Measurements from ENCODE around the gene SAMD9L.

The SAMD9L gene

DNA sequence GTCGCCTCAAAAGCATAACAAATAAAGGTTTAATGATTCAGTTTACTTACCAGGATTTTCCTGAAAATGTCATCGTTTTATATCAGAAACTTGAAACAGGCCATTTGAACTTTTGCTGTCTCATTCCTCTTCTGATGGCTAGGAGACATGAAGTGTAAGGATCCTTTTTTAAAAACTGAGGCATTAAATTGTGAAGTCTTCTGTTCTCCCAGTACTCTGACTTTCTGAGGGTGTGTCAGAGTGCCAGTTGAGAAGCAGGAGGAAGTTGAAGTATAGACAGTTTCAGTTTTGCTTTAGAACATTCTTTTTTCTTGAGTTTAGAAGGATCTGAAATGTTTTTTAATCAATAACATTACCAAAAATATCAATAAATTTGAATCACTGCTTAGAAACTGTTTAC lies at the start of gene SAMD9L:
SAMD9L (minus strand) TSS at position 242 of the 400 bp plus-strand sequence. CDS start 12,414 bp downstream, outside the sequence.
- DNase-seq (ENCODE audit: low spot score), result no peak

DNA sequence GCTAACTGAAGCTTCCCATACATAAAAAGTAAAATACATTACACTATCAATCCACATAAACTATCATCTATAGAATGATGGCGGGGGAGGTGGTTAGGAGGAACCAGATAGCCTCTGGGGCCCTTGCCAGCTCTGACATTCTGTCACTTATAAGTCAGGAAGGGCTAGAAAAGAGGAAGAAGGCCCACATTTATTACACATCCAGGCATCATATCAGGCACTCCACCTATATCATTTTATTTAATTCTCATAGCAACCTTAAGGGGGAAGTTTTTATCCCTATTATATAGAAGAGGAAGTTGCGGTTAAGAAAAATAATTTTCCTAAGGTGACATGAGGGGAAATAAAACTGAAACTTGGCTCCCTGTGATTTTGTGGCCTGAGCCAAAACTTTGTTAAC lies 48.2 kb upstream of the SAMD9L start:
- DNase-seq (ENCODE audit: low spot score), result no peak

DNA sequence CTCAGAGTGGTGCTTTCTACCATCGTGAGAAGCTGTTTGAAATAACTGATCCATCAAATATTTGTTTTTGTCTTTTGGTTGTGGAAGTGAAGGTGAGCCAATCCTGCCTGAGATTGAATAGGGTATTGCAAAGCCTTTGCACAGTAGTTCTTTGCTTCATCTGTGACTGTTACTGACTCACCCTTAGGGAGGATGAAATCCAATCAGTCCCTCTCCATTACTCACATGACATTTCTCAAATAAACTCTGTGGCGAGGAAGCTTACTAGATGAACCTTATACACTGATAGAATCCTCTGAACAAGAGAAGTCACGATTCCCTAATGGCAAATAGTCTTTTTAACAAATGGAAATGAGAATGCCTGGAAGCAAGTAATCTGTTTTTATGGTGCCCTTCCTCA lies 46.2 kb upstream of the SAMD9L start:
- no peak for DNase-seq (ENCODE audit: low spot score)

DNA sequence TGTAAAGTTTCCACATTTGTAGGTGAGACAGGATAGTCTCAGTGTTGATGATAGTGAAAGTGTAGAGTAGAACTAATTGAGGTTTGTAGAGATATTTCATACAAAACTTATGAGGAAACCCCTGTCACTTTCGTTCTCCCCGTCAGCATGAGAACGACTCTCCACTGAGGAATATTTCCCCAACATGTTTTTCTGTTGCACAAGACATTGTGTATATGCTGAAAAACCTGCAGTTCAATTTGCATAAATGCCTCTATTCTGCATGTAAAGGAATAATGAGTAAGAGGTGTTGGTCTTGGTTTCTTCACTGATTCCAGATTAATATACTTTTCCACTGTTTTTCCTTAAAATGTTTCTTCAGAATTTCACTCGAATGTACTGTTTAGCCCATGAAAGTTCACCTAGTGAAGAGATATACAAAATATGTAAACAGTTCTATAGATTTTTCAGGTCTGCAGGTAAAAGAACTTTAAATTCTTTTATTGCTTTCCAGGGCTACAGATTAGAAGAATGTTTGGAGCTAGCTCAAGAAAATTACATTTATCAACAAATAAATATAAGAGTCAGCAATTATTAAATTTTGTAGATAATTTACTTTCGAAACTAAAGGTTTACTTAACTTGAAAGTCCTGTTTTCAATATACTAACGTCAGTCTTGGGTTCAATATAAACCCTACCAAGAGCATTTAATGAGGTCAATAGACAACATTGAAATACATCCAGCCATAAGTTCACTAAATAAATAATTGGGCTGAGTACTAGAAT lies 40.9 kb upstream of the SAMD9L start:
- DNase-seq (ENCODE audit: low spot score), result no peak

DNA sequence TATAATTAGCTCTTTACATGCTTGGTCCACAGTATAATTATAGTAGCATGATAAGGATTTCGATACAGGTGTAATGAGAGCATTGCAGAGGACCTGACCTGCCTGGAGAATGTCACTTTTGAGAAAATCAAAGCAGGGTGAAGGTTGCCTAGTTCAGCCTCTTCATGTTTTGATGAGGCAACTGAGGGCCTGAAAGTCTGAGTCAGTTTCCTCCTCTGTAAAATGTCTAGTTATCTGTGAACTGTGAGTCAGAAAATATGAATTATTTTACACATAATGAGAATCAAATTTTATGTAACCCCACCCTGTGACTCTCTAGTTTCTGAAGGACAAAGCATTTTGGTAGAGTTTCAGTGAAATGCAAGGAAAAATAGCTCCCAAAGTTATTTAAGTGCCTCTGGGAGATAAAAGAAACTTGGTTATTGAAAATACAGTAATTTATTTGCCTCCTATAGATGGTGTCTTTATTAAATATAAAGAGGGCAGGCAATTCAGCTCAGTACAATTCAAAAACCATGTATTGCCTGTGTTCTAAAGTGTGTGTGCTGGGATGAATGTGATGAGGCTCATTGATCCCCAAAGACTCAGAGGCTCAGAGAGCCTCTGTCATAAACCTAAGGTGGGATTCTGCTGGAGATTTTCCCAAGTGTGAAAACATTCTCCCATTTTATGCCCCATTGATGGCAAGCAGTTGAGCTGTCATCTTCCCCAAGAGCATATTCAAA lies 37.3 kb upstream of the SAMD9L start:
- DNase-seq (ENCODE audit: low spot score), result no peak

DNA sequence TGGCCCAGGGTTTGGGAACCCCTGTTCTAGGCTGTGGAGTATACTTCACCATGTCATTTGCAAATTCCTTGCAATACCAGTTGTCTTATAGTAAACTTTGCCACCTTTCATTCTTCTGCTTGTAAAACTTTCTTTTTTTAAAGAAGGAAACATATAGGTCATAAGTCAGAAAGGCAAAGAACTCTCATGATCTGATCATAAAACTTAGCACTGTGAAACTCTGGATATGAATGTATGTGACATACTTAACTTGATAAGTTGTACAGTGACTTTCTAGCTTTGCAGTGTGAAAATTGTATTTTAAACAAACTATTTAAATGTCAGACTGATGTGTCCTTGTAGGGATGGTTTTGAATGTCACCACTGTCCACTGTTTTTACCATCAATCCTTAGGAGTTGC lies 31.0 kb upstream of the SAMD9L start:
- DNase-seq (ENCODE audit: low spot score), result no peak

DNA sequence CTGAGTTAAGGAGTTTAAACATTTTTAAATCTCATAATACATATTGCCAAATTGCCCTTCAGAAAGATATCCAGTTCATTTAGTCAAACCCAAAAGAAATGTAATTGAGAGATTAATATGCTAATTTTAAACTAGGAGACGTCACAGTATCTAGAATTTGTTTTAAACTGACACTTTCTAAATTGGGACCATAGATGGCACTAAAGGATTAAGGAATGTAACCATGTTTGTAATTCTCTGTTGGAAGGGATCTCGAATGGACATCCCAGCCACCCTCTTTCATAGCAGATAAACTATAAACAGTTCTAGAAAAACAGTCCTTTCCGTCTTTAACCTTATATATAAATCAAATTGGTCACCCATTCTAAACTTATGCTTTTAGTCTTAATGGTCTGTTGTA lies 30.0 kb upstream of the SAMD9L start:
- DNase-seq (ENCODE audit: low spot score), result no peak

DNA sequence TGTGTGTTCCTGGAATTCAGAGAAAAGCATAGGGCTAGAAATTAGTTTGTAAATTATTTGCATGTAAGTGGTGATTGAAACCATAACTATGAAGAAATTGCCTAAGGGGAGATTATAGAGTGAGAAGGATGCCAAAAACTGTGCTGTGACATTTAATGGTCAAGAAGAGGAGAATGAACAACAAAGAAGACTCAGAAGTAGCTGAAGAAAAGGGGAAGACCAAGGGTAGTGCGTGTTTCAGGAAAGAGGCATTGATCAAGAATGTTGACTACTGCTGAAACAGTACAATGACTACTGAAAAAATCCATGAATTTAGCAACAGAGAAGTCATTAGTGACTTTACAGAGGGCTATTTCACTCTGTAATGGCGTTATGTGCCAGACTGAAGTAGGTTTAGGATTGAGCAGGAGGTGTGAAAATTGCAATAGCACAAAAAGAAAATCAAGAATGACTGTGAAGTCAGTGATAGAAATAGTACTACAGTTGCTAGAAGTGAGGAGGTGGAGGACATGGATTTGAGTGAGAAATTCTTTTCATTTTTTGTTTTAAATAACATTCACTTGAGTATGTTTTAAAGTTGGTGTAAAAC lies 28.9 kb upstream of the SAMD9L start:
- DNase-seq (ENCODE audit: low spot score), result no peak

DNA sequence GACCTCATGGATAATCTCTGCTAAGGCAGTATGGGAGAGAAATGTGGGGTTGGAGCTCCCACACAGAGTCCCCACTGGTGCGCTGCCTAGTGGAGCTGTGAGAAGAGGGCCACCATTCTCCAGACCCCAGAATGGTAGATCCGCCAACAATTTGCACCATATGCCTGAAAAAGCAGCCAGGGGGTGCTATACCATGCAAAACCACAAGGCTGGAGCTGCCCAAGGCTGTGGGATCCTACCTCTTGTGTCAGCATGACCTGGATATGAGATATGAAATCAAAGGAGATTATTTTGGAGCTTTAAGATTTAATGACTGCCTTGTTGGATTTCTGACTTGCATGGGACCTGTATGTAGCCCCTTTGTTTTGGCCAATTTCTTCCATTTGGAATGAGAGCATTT lies 27.0 kb upstream of the SAMD9L start:
- DNase-seq (ENCODE audit: low spot score), result no peak

DNA sequence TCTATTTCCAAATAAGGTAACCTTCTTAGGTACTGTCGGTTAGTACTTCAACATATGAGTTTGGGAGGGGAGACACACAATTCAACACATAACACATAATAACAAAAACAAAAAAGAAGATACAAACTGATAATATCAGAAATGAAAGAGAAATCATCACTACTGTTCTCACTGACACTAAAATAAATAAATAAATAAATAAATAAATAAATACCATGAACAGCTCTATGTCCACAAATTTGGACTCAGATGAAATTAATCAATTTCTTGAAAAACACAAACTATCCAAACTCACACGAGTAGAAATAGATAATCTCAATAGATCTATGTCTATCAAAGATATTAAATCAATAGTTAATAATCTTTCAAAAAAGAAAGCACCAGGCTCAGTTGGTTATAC lies 24.5 kb upstream of the SAMD9L start:
- DNase-seq (ENCODE audit: low spot score), result no peak

DNA sequence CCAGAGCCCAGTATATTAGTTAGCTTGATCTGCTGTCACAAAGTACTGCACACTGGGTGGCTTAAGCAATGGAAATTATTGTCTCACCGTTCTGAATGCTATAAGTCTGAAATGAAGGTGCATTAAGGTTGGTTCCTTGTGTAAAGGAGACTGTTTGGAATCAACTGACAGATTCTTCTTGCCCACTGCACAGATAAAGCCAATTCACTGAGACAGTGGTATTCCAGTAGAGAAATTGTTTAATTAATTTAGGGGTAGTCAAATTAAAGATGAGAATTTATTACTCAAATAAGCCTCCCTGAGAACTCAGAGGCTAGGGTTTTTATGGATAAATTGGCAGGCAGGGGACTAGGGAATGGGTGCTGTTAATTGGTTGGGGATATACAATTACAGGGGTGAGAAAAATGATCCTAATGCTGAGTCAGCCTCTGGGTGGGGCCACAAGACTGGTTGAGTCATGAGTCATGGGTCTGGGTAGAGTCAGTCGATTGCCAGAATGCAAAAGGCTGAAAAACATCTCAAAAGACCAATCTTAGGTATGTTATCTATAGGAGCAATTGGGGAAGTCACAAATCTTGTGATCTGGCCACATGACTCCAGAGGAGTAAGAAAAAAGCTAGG lies 23.5 kb upstream of the SAMD9L start:
- no peak for DNase-seq (ENCODE audit: low spot score)

DNA sequence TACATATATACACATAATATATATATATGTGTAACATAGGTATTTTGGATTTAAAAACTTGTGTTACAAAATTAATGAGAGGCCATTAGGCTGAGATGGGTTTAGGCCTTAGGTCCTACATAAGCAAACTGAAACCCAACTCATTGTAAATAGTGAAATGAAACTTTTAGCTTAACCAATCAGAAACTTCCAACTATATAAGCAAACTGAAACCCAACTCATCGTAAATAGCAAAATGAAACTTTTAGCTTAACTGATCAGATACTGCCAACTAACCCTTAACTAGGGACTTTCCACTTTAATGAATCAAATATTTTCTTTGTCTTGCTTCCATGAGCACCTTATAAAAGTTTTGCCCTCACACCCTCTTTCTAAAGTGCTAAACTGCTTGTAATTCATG lies 17.3 kb upstream of the SAMD9L start:
- DNase-seq (ENCODE audit: low spot score), result no peak

DNA sequence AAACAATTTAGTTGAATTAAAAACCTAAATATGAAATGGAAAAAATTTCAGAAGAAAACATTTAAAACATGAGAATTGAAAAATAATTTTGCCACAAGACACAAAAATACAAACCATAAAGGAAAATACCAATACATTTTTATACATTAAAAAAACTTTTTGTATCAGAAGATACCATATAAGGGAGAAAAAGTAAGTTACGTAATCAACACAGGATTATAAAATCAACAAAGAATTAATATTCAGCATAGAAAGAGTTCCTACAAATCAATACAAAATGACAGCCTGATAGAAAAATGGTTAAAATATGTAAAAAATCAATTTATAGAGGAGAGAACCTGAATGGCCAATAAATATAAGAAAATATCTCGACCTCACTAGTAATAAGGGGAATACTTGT lies 16.6 kb upstream of the SAMD9L start:
- no peak for DNase-seq (ENCODE audit: low spot score)

DNA sequence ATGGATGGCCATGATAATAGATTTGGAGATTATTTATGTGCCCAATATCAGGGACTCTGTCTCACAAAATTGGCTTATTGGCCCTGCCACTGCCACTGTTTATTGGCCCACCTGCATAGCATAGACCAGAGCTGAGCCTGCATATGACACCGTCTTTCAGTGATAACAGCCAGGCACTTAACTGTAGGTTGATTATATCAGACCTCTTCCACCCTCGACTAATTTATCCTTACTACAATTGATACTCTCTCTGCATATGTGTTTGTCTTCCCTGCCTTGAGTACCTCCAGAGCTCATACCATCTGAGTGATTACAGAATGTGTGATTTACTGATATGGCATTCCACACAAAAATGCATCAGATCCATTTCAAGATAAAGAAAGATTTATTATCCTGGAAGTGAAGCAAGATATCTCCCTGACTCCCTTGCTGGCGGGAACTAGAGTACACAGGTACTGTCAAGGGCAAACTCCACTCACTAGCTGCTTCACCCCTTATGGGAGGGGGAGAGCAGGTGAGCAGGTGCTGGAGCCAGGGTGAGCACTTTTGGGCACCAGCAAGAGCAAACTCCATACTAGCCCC lies 13.1 kb upstream of the SAMD9L start:
- DNase-seq (ENCODE audit: low spot score), result no peak

DNA sequence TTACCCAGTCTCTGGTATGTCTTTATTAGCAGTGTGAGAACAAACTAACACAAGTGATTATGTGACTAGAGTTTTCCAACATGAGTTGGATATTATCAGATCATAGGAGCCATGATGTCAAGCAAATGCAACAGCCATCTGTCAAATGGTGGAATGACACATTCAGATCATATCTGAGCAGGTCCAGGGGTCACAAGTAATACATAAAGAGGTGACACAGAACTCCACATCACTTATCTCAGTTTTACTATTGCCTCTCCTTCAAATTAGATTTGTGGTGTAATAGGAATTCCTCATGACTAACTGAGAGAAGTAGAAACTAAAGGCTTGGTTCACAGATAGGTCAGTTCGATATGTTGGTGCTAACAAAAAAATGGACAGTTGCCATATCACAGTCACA lies 12.2 kb upstream of the SAMD9L start:
- no peak for DNase-seq (ENCODE audit: low spot score)

DNA sequence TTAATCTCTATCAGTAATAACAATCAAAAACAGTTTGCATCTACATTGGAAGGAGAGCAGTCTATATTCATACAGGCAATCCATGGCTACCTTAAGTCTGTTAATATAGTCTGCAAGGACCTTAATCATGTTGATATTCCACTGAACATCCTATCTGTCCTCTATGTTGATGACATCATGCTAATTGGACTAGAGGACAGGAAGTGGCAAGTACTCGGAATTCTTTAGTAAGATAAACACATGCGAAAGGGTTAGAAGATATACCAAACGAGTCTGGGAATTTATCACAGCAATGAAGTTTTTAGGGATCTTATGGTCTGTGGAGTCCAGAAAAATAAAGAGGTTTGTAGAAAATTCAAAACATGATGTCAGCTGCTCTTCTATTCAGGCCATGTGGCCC lies 11.3 kb upstream of the SAMD9L start:
- no peak for DNase-seq (ENCODE audit: low spot score)

DNA sequence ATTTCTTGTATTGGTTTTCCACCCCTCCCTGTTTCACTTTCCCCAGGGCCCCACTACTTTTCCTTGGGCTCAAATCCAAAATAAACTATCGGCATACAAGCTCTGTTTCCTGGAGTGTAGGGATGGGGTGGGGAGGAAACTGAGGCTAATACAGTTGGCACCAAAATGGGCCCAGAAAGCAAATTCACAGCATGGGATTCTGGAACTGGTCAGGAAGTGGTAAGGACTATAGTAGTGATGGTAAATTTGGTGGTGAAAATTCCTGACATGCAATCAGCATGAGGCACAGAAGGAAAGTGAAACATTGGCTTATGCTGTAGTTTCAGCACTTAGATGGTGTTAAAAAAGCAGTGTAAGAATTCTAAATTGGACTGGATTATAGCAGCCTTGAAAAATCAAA lies 8.7 kb upstream of the SAMD9L start:
- DNase-seq (ENCODE audit: low spot score), result no peak

DNA sequence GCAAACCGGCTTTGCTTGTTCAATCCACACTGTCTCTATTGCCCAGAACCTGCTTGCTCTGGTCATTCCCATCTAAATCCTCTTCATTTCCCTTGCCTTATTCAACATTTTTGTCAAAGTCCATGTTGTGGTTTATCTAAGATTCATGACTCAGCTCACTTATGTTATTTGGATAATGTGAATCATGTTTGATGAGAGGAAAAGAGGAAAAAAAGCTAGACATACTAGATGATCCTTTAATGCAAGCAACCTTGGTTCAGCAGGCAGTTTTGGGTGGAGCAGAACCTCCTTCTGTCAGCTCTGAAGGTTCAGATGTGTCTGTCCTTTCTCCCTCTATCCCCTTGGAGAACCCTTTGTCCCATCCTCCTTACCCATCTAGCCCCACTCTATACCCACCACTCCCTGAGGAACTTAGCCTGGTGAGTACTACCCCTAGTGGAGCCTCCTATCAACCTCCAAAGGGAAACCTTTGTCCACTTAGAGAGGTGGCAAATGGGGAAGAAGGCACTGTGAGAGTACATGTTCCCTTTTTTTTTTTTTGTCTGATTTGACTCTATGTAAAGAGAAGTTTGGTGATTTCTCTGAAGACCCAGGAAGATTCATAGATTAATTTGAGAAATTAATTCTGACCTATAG lies 2.1 kb upstream of the SAMD9L start:
- no peak for DNase-seq (ENCODE audit: low spot score)

DNA sequence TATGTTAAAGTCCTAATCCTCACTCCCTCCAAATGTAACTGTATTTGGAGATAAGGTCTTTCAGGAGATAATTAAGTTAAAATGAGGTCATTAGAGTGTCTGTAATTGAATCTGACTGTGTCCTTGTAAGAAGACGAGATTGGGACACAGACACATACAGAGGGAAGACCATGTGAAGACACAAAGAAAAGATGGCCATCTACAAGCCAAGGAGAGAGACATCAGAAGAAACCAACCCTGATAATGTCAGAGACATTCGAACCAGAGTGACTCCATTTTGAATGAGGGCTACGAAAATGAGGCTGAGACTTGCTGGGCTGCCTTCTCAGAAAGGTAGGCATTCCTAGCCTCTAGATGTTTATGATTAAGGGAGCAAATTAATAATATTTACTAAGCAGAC lies 542 bp upstream of the SAMD9L start:
- no peak for DNase-seq (ENCODE audit: low spot score)

DNA sequence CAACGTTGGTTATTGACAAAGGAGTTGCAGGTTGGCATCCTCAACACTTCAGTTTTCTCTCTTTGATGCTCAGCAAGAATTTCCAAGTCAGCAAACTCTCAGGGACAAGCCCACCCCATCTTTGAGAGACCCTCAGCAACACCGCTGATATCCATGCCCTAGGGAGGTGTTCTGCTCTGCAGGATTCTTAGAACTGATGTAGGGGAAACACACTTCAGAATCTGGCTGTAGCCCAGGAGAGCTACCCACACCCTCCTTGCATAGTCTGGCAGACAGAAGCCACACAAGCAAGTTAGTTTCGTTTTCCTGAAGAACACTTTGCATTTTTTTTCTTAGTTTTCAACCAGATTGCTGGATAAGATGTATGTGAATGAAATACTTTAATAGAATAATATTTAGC lies 822 bp downstream of the SAMD9L start:
- no peak for DNase-seq (ENCODE audit: low spot score)

DNA sequence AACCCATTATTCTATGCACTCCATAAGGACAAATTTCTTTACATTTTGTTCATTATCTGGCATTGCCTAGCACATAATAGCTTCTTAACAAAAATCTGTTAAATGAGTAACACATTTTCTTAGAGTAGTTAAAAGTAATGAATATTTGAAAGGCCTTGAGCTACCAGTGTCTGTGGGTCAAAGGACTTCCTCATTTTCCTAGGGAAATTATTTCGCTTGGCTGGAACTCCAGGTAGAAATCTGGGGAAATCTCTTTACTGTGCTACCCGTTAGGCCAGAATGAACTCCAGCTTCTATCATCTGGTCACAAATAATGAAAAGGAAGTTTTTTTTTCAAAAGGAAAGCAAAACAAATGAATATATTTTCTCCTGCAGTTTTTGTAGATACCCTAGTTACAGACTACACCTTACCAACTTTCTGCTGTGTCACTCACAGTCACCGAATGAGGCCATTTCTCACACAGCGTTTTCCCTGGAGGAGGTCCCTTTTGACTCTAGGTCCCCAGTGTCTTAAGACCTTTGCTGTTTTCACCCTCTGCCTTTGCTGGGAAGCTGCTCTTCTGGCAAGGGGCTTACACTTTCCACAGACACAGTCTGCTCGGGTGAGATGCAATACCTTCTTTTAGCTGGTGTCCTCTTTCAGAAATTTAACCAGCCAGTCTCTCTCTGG lies 1.6 kb downstream of the SAMD9L start:
- DNase-seq (ENCODE audit: low spot score), result no peak

DNA sequence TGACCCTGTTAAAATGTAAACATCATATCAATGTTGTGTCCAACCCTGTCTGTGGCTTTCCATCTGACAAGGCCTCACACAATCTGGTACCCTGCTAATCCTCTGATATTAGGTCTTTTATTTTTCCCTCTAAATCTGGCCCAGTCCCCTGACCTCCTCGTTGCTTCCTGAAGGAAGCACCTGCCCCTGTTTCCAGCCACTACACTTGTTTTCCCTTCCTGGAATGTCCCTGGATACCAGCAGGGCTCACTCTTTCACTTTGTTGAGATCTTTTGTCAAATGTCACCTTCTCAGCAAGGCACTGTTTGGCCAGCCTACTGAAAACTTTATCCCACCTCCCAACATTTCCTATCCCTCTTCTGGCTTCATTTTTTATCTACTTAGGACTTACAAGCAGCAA lies 2.1 kb downstream of the SAMD9L start:
- DNase-seq (ENCODE audit: low spot score), result peak; percentile 12
